GM12892 (cell line): ENCODE data around the gene UBALD2.

Experiments used
- POLR2A ChIP-seq: IDR thresholded peaks from 2 replicates; pipeline ENCODE4 v1.6.1; 2011; ENCODE audit warnings: low read depth, low read length, control low read depth
- POLR2AphosphoS5 ChIP-seq: IDR thresholded peaks from 2 replicates; pipeline ENCODE4 v1.6.1; 2011; ENCODE audit warnings: low read depth, low read length, control low read depth

DNA sequence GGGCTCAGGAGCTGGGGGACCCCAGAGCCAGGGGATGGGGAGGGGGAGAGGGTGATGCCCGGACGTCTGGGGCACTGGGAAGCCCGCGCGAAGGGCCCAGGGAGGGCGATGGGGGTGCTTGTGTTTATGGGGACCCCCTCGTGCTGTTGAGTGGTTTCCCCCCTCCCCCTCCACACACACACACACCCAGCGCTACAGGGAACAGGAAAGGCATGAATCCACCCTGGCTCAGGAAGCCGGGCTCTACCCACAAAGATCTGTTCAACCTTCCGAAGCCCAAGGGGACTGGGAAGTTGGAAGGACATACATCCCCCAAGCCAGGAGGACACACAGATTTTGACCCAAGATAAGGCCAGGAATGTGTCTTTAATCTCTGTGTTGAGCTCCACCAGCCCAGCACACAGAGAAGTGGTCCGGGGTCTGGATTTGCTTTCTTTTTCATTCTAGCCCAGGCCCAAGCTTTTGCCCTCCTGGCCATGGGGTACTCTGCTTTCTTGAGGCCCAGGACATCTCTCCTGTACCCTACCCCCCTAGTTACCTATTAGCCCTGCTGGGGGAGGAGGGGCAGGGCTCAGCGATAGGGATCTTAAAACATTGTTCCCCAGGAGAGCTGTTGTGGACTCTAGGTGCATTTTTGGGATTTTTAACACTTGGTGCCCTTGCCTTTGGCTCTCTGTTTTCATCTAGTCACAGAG lies 1.2 kb downstream of the UBALD2 start:
- TF ChIP-seq POLR2A, result no peak
- TF ChIP-seq POLR2AphosphoS5, result 0 out of 2 replicates have a peak, but pooled peaks have one; percentile 26
